Measurements from ENCODE around the gene ARF5.

GRCh38 chr7:127581716-127582115 is 6.5 kb upstream of the ARF5 start:
- no peak for TF ChIP-seq EZH2 (IDR thresholded peaks at IDR 0.05; ENCODE audit: insufficient read depth, poor library complexity, severe bottlenecking)
- no peak for TF ChIP-seq EZH2phosphoT487 (IDR thresholded peaks at IDR 0.05; ENCODE audit: insufficient read depth, low read depth)
